Neural crest cell (in vitro differentiated cells): Measurements from ENCODE around the gene KSR2. TPM values are rescaled to one million over a fixed set of nuclear protein-coding genes. Genes with fewer than 3 reads are reported as not detected.
A peak's percentile ranks its signal among the peaks of the same experiment; 100 is the strongest.

Experiments
- DNase-seq: peaks from one replicate; pipeline ENCODE4 v3.0.0; 2021; ENCODE audit warnings: low read depth, mixed read lengths, low spot score
- H3K27ac Mint-ChIP-seq: one replicate; pipeline ENCODE4 v1.8.0; 2021; ENCODE audit warnings: mild to moderate bottlenecking, mixed read lengths; ENCODE audit not compliant: unreplicated experiment
- H3K27me3 Mint-ChIP-seq: 2 replicates; pipeline ENCODE4 v1.8.0; 2021; ENCODE audit warnings: low read depth, mild to moderate bottlenecking, mixed read lengths
- H3K36me3 Mint-ChIP-seq: 2 replicates; pipeline ENCODE4 v1.8.0; 2021; ENCODE audit warnings: low read depth, mild to moderate bottlenecking, mixed read lengths
- H3K4me1 Mint-ChIP-seq: 2 replicates; pipeline ENCODE4 v1.8.0; 2021; ENCODE audit warnings: mixed read lengths
- H3K4me3 Mint-ChIP-seq: one replicate; pipeline ENCODE4 v1.8.0; 2021; ENCODE audit warnings: mild to moderate bottlenecking, mixed read lengths
- H3K9me3 Mint-ChIP-seq: 2 replicates; pipeline ENCODE4 v1.8.0; 2021; ENCODE audit warnings: mixed read lengths
- total RNA-seq: library from RNA; stranded (reverse); gene quantifications from 2 replicates; pipeline ENCODE4 v1.2.1, GENCODE V29; 2021
- TF ChIP-seq, protein P1 (sequence below): fragments of 200-600 bp; sonication (generic); conservative IDR thresholded peaks from 2 replicates; pipeline ENCODE4 v1.5.0; 2021; ENCODE audit warnings: antibody characterized with exemption, mild to moderate bottlenecking

The KSR2 gene
- total RNA-seq, 1 donor from 2014 or later, result 0.33 TPM

GRCh38 chr12:117882603-117883184 lies 86.1 kb downstream of the KSR2 start:
- no peak overlapping the region for H3K27ac Mint-ChIP-seq
- no peaks in the 10 kb centered on the region for H3K4me1 Mint-ChIP-seq
- H3K9me3 Mint-ChIP-seq, result peaks cover 8% of the 10 kb centered on the region
- peaks cover 37% of the 10 kb centered on the region for H3K27me3 Mint-ChIP-seq
- TF ChIP-seq, protein P1, sequence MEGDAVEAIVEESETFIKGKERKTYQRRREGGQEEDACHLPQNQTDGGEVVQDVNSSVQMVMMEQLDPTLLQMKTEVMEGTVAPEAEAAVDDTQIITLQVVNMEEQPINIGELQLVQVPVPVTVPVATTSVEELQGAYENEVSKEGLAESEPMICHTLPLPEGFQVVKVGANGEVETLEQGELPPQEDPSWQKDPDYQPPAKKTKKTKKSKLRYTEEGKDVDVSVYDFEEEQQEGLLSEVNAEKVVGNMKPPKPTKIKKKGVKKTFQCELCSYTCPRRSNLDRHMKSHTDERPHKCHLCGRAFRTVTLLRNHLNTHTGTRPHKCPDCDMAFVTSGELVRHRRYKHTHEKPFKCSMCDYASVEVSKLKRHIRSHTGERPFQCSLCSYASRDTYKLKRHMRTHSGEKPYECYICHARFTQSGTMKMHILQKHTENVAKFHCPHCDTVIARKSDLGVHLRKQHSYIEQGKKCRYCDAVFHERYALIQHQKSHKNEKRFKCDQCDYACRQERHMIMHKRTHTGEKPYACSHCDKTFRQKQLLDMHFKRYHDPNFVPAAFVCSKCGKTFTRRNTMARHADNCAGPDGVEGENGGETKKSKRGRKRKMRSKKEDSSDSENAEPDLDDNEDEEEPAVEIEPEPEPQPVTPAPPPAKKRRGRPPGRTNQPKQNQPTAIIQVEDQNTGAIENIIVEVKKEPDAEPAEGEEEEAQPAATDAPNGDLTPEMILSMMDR, result no peak
- no peak overlapping the region for H3K4me3 Mint-ChIP-seq
- no peak for DNase-seq
- H3K36me3 Mint-ChIP-seq, result no peaks in the 10 kb centered on the region

- H3K27ac Mint-ChIP-seq, result no peak overlapping the region
- no peaks in the 10 kb centered on the region for H3K4me1 Mint-ChIP-seq
- H3K4me3 Mint-ChIP-seq, result no peak overlapping the region
- TF ChIP-seq, protein P1, result no peak
- H3K36me3 Mint-ChIP-seq, result no peaks in the 10 kb centered on the region
- H3K27me3 Mint-ChIP-seq, result peaks cover 39% of the 10 kb centered on the region
- no peak for DNase-seq
- H3K9me3 Mint-ChIP-seq, result peaks cover 8% of the 10 kb centered on the region
These were observed 86.6 kb downstream of the KSR2 start for GRCh38 chr12:117882181-117882580.

DNA sequence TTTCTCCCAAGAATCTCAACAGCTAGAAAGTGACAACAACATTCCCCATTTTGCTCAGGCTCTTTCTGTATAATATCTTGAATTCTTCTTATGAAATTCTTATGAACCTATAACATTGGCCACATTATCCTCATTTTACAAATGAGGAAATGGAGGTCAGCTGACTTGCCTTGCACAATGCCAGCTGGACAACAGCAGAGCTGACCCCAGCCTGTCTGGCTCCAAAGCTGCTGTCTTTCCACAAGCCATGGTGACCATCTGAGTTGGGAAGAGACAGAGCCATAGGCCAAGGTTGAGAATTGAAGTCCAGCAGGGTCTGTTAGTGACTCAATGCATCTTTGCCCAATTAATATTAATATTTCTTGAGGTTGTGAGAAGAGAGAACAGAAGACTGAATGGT lies 87.3 kb downstream of the KSR2 start:
- Mint-ChIP-seq H3K27ac (no peak overlapping the region), H3K27me3 (peaks cover 39% of the 10 kb centered on the region), H3K4me1 (no peaks in the 10 kb centered on the region), H3K36me3 (no peaks in the 10 kb centered on the region), H3K4me3 (no peak overlapping the region), H3K9me3 (peaks cover 8% of the 10 kb centered on the region)
- no peak for DNase-seq
- TF ChIP-seq, protein P1, result no peak

DNA sequence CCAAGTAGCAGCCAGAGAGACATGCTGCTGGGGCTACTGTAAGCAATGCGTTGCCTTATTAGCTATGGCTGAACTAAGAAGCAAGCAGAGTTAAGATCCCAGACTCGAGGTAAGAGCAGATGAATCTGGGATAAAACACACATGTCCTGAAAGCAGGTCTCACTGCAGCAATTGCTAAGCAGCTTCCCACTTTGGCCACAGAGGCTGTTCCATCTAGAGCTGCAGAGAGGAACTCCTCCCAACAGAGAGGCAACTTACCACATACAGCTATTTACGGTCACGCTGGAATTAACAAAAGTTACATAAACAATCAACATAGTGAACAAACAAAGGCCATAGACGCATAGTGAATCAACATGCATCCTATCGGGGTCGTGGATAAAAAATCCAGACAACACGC lies 90.2 kb downstream of the KSR2 start:
- peaks cover 28% of the 10 kb centered on the region for H3K27me3 Mint-ChIP-seq
- H3K36me3 Mint-ChIP-seq, result no peaks in the 10 kb centered on the region
- no peak overlapping the region for H3K27ac Mint-ChIP-seq
- H3K4me3 Mint-ChIP-seq, result no peak overlapping the region
- DNase-seq, result no peak
- TF ChIP-seq, protein P1, result no peak
- peaks cover 16% of the 10 kb centered on the region for H3K4me1 Mint-ChIP-seq
- peaks cover 8% of the 10 kb centered on the region for H3K9me3 Mint-ChIP-seq

- Mint-ChIP-seq H3K9me3 (no peaks in the 10 kb centered on the region), H3K27me3 (peaks cover 18% of the 10 kb centered on the region), H3K36me3 (no peaks in the 10 kb centered on the region), H3K4me3 (peak overlapping the region; percentile 71), H3K4me1 (peaks cover 16% of the 10 kb centered on the region), H3K27ac (no peak overlapping the region)
- no peak for DNase-seq
- TF ChIP-seq, protein P1, result no peak
These were observed 92.4 kb downstream of the KSR2 start for GRCh38 chr12:117876436-117876816.
